ENCODE results near the gene WWC1. TPM values are rescaled to one million over a fixed set of nuclear protein-coding genes. Genes with fewer than 3 reads are reported as not detected.

Gene WWC1
- 10 to 100 TPM in 3 of 8 experiments, 1 to 10 TPM in 5; 5.6 to 74.1 (median 8.9) TPM for total RNA-seq

DNA sequence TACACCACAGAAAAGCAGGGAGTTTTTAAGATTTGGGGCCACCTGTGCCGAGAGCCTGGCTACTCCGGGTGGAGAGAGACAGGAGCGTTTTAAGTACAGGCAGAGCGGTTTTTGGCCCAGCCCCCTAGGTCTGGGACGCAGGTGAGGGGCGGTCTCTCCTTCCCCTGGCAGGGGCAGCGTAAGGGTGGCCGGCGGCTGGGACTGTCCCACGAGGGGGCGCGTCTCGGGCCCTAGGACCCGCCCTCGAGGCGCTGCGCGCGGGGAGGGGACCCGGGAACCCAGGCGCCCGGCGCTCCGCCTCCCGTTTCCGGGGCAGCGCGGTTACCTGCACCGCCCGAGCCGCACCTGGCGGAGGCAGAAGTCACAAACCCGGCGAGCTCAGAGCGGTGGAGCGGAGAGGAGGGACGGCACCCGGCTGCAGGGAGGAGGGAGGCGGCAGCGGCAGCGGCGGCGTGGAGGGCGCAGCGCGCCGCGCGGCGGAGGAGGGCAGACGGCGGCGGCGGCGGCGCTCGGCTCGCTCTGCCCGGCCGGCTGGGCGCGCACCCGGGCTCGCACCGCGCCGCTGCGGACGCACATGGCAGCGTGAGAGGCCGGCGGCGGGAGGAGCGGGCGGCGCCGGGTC lies at the start of gene WWC1:
WWC1 (plus strand) TSS at position 304 of the 622 bp plus-strand sequence. CDS start 508 bp downstream, outside the sequence.
- in situ Hi-C loops (cut with MboI; ENCODE audit: low pct_unique_long_range_greater_than_20kb in 2 of 9, low sequenced_read_pairs in 9 of 9, unreplicated experiment in 9 of 9), result loop anchor here in 2 of 9 experiments (25.0 kb wide), 3 partner anchors 196 to 671 kb away; partner anchors contain the start of gene RARS1 (in 1 of the 2)
- peak within 1 kb of the TSS; percentile 57 to 96 (median 72) for H3K4me3 ChIP-seq
- H3K27ac ChIP-seq, result no peak within 1 kb of the TSS
- H3K4me1 ChIP-seq (replicated peaks in 1 of 2), result peaks cover 19 to 25% of the 10 kb centered on the region in 2 donors
- peak; percentile 65 to 88 (median 76) for ATAC-seq (replicated peaks in 6 of 8)
- WGBS, 10 experiments, result 0 to 2% (median 0%) methylated on average over 1 to 11 of the region's 77 CpGs; no CpG with 5 or more reads in 7 of the 10 experiments

GRCh38 chr5:168244838-168245559 lies 46.4 kb upstream of the WWC1 start:
- ATAC-seq (replicated peaks in 6 of 8), result peak in 2 of 8 experiments; percentile 83 to 93
- Histone ChIP-seq H3K4me1 (replicated peaks in 1 of 2) (peaks cover 2 to 6% of the 10 kb centered on the region in 2 donors), H3K4me3 (no peak overlapping the region), H3K27ac (no peak overlapping the region)
- in situ Hi-C loops (cut with MboI; ENCODE audit: low pct_unique_long_range_greater_than_20kb in 2 of 9, low sequenced_read_pairs in 9 of 9, unreplicated experiment in 9 of 9), result no loop called here
- WGBS, 10 experiments, result 5 to 93% (median 89%) methylated on average over 3 to 9 of the region's 13 CpGs; no CpG with 5 or more reads in 3 of the 10 experiments

DNA sequence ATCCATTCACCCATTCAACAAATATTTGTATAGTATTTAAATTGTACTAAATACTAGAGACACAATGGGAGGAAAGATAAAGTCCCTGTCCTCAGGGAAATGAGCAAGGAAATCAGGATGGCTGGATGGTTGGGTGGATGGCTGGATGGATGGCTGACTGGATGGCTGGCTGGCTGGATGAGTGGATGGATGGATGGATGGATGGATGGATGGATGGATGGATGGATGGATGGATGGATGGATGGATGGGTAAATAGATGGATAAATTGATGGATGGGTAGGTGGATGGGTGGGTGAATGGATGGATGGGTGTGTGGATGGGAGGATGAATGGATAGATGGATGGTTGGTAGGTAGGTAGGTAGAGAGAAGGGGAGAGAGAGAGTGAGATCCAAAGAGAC lies 41.5 kb upstream of the WWC1 start:
- no peak for ATAC-seq (replicated peaks in 6 of 8)
- no peak overlapping the region for H3K27ac ChIP-seq
- in situ Hi-C loops (cut with MboI; ENCODE audit: low pct_unique_long_range_greater_than_20kb in 2 of 9, low sequenced_read_pairs in 9 of 9, unreplicated experiment in 9 of 9), result loop anchor here in 3 of 9 experiments (25.0 kb wide), 3 partner anchors 212 to 712 kb away; no protein-coding TSS in a partner anchor

DNA sequence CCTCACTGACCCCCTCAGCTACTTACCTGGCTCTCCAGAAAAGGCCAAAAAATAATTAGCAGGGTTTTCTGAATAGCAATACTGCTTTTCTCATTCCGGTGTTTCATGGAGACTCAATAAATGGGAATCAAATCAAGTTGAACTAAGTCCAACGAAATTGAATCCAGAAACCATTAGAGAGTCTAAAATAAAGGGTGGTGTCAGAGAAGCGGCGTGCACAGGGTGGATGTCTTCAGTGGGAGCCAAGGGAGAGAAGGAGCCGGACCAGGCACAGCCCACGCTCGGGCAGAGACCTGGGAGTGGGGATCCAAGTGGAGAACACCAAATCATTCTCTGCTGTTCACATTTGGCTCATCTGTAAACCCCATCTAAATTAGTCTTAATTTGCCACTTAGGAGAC lies 40.2 kb upstream of the WWC1 start:
- peak in 1 of 8 experiments; percentile 20 for ATAC-seq (replicated peaks in 6 of 8)
- Histone ChIP-seq H3K4me3 (no peak overlapping the region), H3K4me1 (replicated peaks in 1 of 2) (no peaks in the 10 kb centered on the region), H3K27ac (no peak overlapping the region)
- in situ Hi-C loops (cut with MboI; ENCODE audit: low pct_unique_long_range_greater_than_20kb in 2 of 9, low sequenced_read_pairs in 9 of 9, unreplicated experiment in 9 of 9), result loop anchor here in 3 of 9 experiments (25.0 kb wide), 3 partner anchors 211 to 711 kb away; no protein-coding TSS in a partner anchor
- WGBS, 10 experiments, result 0 to 100% (median 55%) methylated on average over 1 to 7 of the region's 7 CpGs; no CpG with 5 or more reads in 2 of the 10 experiments

More for the DNA sequence above, 41.5 kb upstream of the WWC1 start:
- Histone ChIP-seq H3K4me3 (no peak overlapping the region), H3K4me1 (replicated peaks in 1 of 2) (no peaks in the 10 kb centered on the region)

DNA sequence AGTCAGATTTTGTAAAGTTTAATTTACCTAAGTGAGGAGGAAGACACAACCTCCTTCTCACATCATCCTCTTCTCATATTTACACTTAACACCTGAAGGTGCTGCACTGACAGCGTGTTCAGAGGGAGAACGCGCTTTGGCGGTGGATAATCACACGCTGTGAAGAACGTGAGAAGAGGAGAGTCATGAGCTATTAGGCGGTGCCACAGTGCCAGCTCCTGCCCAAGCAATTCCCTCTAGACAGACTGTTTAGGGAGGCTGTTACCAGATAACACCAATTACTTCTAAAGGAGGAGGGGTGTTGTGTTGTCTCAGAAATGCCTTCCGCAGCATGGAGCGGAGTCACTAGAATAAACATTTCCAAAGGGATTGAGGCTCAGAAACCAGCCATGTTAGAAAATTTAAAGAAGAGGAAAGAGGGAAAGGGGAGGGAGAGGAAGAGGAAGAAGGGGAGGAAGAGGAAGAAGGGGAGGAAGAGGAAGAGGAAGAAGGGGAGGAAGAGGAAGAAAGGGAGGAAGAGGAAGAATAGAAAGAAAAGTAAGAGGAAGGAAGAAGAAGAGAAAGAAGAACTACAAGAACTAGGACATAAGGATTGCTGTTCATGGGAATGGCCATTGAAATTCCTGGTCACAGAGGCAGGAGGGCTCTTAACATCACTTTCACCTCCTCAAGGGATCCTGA lies 37.3 kb upstream of the WWC1 start:
- no peak overlapping the region for H3K4me3 ChIP-seq
- in situ Hi-C loops (cut with MboI; ENCODE audit: low pct_unique_long_range_greater_than_20kb in 2 of 9, low sequenced_read_pairs in 9 of 9, unreplicated experiment in 9 of 9), result loop anchor here in 3 of 9 experiments (25.0 kb wide), 3 partner anchors 208 to 708 kb away; no protein-coding TSS in a partner anchor
- no peak overlapping the region for H3K27ac ChIP-seq
- WGBS, 10 experiments, result 67 to 100% (median 90%) methylated on average over 1 to 9 of the region's 9 CpGs; no CpG with 5 or more reads in 1 of the 10 experiments
- no peaks in the 10 kb centered on the region for H3K4me1 ChIP-seq (replicated peaks in 1 of 2)
- no peak for ATAC-seq (replicated peaks in 6 of 8)

- Histone ChIP-seq H3K4me1 (replicated peaks in 1 of 2) (peaks cover 11 to 22% of the 10 kb centered on the region in 2 donors), H3K4me3 (no peak overlapping the region), H3K27ac (peak overlapping the region in 1 of 2 donors; percentile 24)
- in situ Hi-C loops (cut with MboI; ENCODE audit: low pct_unique_long_range_greater_than_20kb in 2 of 9, low sequenced_read_pairs in 9 of 9, unreplicated experiment in 9 of 9), result loop anchor here in 3 of 9 experiments (25.0 kb wide), 3 partner anchors 202 to 702 kb away; no protein-coding TSS in a partner anchor
- ATAC-seq (replicated peaks in 6 of 8), result peak in 5 of 8 experiments; percentile 72 to 93 (median 92)
- 34 to 60% (median 55%) methylated on average over 3 to 10 of the region's 15 CpGs; no CpG with 5 or more reads in 1 of the 10 experiments for WGBS, 10 experiments
Measured at GRCh38 chr5:168260353-168261226, 30.9 kb upstream of the WWC1 start.

DNA sequence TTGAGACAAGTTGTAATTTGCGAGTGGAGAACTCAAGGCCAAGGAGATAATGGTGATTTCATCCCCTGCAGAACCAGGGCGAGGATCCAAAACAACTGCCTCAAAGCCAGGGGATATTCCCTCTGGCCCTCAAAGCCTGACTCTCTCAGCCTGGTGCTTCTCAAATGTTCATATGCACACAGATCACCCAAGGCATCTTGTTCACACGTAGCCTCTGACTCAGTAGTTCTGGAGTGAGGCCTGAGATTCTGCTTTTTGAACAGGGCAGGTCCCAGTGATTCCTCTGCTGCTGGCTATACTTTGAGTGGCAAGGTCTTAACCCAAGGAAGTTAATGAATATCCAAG lies 30.2 kb upstream of the WWC1 start:
- peaks cover 11 to 22% of the 10 kb centered on the region in 2 donors for H3K4me1 ChIP-seq (replicated peaks in 1 of 2)
- no peak for ATAC-seq (replicated peaks in 6 of 8)
- WGBS, 10 experiments, result 0 to 100% (median 67%) methylated on average over 1 to 2 of the region's 3 CpGs; no CpG with 5 or more reads in 5 of the 10 experiments
- in situ Hi-C loops (cut with MboI; ENCODE audit: low pct_unique_long_range_greater_than_20kb in 2 of 9, low sequenced_read_pairs in 9 of 9, unreplicated experiment in 9 of 9), result loop anchor here in 3 of 9 experiments (25.0 kb wide), 3 partner anchors 201 to 701 kb away; no protein-coding TSS in a partner anchor
- H3K4me3 ChIP-seq, result no peak overlapping the region
- peak overlapping the region in 1 of 2 donors; percentile 58 for H3K27ac ChIP-seq

DNA sequence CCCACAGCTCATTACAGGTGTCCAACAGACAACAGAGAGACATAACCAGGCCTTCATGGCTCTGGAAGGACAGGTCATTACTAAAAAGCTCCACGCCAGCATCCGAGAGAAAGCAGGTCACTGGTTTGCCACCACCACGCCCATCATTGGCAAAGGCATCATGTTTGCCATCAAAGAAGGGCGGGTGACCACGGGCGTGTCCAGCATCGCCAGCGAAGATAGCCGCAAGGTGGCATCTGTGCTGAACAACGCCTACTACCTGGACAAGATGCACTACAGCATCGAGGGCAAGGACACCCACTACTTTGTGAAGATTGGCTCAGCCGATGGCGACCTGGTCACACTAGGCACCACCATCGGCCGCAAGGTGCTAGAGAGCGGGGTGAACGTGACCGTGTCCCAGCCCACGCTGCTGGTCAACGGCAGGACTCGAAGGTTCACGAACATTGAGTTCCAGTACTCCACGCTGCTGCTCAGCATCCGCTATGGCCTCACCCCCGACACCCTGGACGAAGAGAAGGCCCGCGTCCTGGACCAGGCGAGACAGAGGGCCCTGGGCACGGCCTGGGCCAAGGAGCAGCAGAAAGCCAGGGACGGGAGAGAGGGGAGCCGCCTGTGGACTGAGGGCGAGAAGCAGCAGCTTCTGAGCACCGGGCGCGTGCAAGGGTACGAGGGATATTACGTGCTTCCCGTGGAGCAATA lies 29.3 kb upstream of the WWC1 start:
- ATAC-seq (replicated peaks in 6 of 8), result no peak
- Histone ChIP-seq H3K4me1 (replicated peaks in 1 of 2) (peaks cover 11 to 22% of the 10 kb centered on the region in 2 donors), H3K4me3 (no peak overlapping the region), H3K27ac (no peak overlapping the region)
- 0 to 100% (median 90%) methylated on average over 1 to 19 of the region's 39 CpGs; no CpG with 5 or more reads in 2 of the 10 experiments for WGBS, 10 experiments
- in situ Hi-C loops (cut with MboI; ENCODE audit: low pct_unique_long_range_greater_than_20kb in 2 of 9, low sequenced_read_pairs in 9 of 9, unreplicated experiment in 9 of 9), result loop anchor here in 3 of 9 experiments (25.0 kb wide), 3 partner anchors 200 to 700 kb away; no protein-coding TSS in a partner anchor

DNA sequence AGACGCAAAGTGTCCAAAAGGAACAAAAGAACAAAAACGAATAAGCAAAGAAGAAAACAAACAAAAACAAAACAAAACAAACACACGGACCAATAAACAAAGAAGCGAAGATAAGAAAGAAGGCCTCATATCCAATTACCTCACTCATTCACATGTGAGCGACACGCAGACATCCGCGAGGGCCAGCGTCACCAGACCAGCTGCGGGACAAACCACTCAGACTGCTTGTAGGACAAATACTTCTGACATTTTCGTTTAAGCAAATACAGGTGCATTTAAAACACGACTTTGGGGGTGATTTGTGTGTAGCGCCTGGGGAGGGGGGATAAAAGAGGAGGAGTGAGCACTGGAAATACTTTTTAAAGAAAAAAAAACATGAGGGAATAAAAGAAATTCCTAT lies 28.3 kb upstream of the WWC1 start:
- no peak for ATAC-seq (replicated peaks in 6 of 8)
- 74 to 88% (median 82%) methylated on average over 3 to 13 of the region's 13 CpGs for WGBS, 10 experiments
- no peak overlapping the region for H3K27ac ChIP-seq
- no peak overlapping the region for H3K4me3 ChIP-seq
- in situ Hi-C loops (cut with MboI; ENCODE audit: low pct_unique_long_range_greater_than_20kb in 2 of 9, low sequenced_read_pairs in 9 of 9, unreplicated experiment in 9 of 9), result loop anchor here in 3 of 9 experiments (25.0 kb wide), 3 partner anchors 199 to 699 kb away; no protein-coding TSS in a partner anchor
- peaks cover 11 to 22% of the 10 kb centered on the region in 2 donors for H3K4me1 ChIP-seq (replicated peaks in 1 of 2)

GRCh38 chr5:168266016-168266415 lies 25.4 kb upstream of the WWC1 start:
- 70 to 100% (median 86%) methylated on average over 1 to 4 of the region's 6 CpGs; no CpG with 5 or more reads in 4 of the 10 experiments for WGBS, 10 experiments
- no peak for ATAC-seq (replicated peaks in 6 of 8)
- Histone ChIP-seq H3K4me1 (replicated peaks in 1 of 2) (peaks cover 8 to 17% of the 10 kb centered on the region in 2 donors), H3K4me3 (no peak overlapping the region), H3K27ac (no peak overlapping the region)
- in situ Hi-C loops (cut with MboI; ENCODE audit: low pct_unique_long_range_greater_than_20kb in 2 of 9, low sequenced_read_pairs in 9 of 9, unreplicated experiment in 9 of 9), result loop anchor here in 3 of 9 experiments (25.0 kb wide), 3 partner anchors 196 to 696 kb away; no protein-coding TSS in a partner anchor

Measured in motor neuron (in vitro differentiated cells).